ENCODE data around the gene FHIT. TPM values are rescaled to one million over a fixed set of nuclear protein-coding genes. Genes with fewer than 3 reads are reported as not detected.

FHIT gene
- total and polyA plus RNA-seq, 2 donors from 2014 or later, result 20.2 to 61.2 TPM

DNA sequence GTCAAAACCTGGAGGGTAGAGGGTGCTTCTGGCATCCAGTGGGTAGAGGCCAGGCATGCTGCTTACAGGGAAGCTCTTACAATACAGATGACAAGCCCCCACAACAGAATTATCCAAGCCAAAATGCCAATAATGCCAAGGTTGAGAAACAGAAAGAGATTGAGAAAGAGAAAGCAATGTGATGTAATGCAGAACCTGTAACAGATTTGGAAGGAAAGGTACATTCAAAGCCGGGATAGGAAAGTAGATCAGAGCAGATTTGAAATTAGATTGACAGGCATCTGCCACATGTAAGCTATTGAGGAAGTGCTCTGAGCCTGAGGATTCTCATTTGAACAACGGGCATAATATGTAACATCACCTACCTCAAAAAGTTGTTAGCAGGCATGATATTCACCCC, 157.9 kb downstream of the FHIT start:
- no peak for DNase-seq
- no peaks in the 10 kb centered on the region for H3K36me3 ChIP-seq (ENCODE audit: control insufficient read depth in 2 of 3, insufficient read depth in 3 of 3, low read length in 3 of 3)
- no peak overlapping the region for H3K4me3 ChIP-seq (ENCODE audit: low read length in 3 of 3)
- H3K27ac ChIP-seq (ENCODE audit: low read depth in 2 of 2, low read length in 2 of 2), result no peak overlapping the region
- TF ChIP-seq, protein P1, sequence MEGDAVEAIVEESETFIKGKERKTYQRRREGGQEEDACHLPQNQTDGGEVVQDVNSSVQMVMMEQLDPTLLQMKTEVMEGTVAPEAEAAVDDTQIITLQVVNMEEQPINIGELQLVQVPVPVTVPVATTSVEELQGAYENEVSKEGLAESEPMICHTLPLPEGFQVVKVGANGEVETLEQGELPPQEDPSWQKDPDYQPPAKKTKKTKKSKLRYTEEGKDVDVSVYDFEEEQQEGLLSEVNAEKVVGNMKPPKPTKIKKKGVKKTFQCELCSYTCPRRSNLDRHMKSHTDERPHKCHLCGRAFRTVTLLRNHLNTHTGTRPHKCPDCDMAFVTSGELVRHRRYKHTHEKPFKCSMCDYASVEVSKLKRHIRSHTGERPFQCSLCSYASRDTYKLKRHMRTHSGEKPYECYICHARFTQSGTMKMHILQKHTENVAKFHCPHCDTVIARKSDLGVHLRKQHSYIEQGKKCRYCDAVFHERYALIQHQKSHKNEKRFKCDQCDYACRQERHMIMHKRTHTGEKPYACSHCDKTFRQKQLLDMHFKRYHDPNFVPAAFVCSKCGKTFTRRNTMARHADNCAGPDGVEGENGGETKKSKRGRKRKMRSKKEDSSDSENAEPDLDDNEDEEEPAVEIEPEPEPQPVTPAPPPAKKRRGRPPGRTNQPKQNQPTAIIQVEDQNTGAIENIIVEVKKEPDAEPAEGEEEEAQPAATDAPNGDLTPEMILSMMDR (IDR thresholded peaks at IDR 0.05; ENCODE audit: borderline replicate concordance, extremely low read depth, insufficient read depth), result no peak
- no peak overlapping the region for H3K9ac ChIP-seq (ENCODE audit: low read length in 3 of 3)
- no peaks in the 10 kb centered on the region for H3K27me3 ChIP-seq (ENCODE audit: control insufficient read depth, insufficient read depth, low read length)
- no peak for FAIRE-seq
- peaks cover 0 to 5% (median 0%) of the 10 kb centered on the region in 3 donors for H3K4me1 ChIP-seq (ENCODE audit: control insufficient read depth in 2 of 3, insufficient read depth in 2 of 3, low read depth in 1 of 3, low read length in 3 of 3)
- no peaks in the 10 kb centered on the region for H3K9me3 ChIP-seq (ENCODE audit: control insufficient read depth in 2 of 3, insufficient read depth in 1 of 3, low read length in 3 of 3)
- intact Hi-C loops (cut with DNase I), result no loop called here

DNA sequence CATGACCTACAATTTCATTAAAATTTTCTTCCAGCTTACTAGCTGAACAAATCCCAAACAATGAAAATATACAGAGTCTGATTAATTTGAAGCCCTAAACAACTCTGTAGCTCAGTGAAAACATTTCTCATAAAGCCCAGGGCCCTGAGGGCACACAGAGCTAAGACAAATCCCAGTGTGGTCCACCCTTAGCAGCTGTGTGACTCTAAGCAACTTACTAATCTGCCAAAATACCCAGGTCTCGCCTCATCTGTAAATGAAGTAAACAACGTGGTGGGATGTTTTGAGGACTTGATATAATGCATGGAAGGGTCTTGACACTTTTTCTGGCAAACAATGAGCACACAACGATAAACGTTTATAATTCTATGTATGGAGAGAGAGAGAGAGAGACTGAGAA, 158.4 kb downstream of the FHIT start:
- Histone ChIP-seq H3K9me3 (ENCODE audit: control insufficient read depth in 2 of 3, insufficient read depth in 1 of 3, low read length in 3 of 3) (no peaks in the 10 kb centered on the region), H3K4me3 (ENCODE audit: low read length in 3 of 3) (no peak overlapping the region), H3K27me3 (ENCODE audit: control insufficient read depth, insufficient read depth, low read length) (no peaks in the 10 kb centered on the region), H3K36me3 (ENCODE audit: control insufficient read depth in 2 of 3, insufficient read depth in 3 of 3, low read length in 3 of 3) (no peaks in the 10 kb centered on the region), H3K27ac (ENCODE audit: low read depth in 2 of 2, low read length in 2 of 2) (no peak overlapping the region), H3K9ac (ENCODE audit: low read length in 3 of 3) (no peak overlapping the region), H3K4me1 (ENCODE audit: control insufficient read depth in 2 of 3, insufficient read depth in 2 of 3, low read depth in 1 of 3, low read length in 3 of 3) (peaks cover 0 to 5% (median 0%) of the 10 kb centered on the region in 3 donors)
- peak in 2 of 5 donors; percentile 36 to 61 for DNase-seq
- intact Hi-C loops (cut with DNase I), result no loop called here
- FAIRE-seq, result no peak
- TF ChIP-seq, protein P1 (IDR thresholded peaks at IDR 0.05; ENCODE audit: borderline replicate concordance, extremely low read depth, insufficient read depth), result no peak

- Histone ChIP-seq H3K36me3 (ENCODE audit: control insufficient read depth in 2 of 3, insufficient read depth in 3 of 3, low read length in 3 of 3) (no peaks in the 10 kb centered on the region), H3K27ac (ENCODE audit: low read depth in 2 of 2, low read length in 2 of 2) (no peak overlapping the region), H3K9ac (ENCODE audit: low read length in 3 of 3) (no peak overlapping the region), H3K4me3 (ENCODE audit: low read length in 3 of 3) (no peak overlapping the region), H3K4me1 (ENCODE audit: control insufficient read depth in 2 of 3, insufficient read depth in 2 of 3, low read depth in 1 of 3, low read length in 3 of 3) (peaks cover 0 to 5% (median 0%) of the 10 kb centered on the region in 3 donors), H3K27me3 (ENCODE audit: control insufficient read depth, insufficient read depth, low read length) (no peaks in the 10 kb centered on the region), H3K9me3 (ENCODE audit: control insufficient read depth in 2 of 3, insufficient read depth in 1 of 3, low read length in 3 of 3) (no peaks in the 10 kb centered on the region)
- TF ChIP-seq, protein P1 (IDR thresholded peaks at IDR 0.05; ENCODE audit: borderline replicate concordance, extremely low read depth, insufficient read depth), result no peak
- intact Hi-C loops (cut with DNase I), result no loop called here
- DNase-seq (no peak), FAIRE-seq (no peak)
Measured at GRCh38 chr3:61090389-61091169, 160.7 kb downstream of the FHIT start.

Measured in kidney (tissue), 14 donors.